Measurements from ENCODE around the gene CST9.
"Not testable (repeated sequence)": the region's sequence is repeated elsewhere in the genome, so short reads cannot be mapped to it uniquely, and the experiment has no call there.

CST9 gene

GRCh38 chr20:23637282-23638221 is 31.8 kb upstream of the CST9 start, which contains the start of gene CST3:
Gene CST3 (minus strand): TSS chr20:23637955. CDS start chr20:23637862, 93 bp downstream.
- DNase-seq: peak; percentile 63

- no peak for DNase-seq
Measured at GRCh38 chr20:23636908-23637281, 31.2 kb upstream of the CST9 start.

DNA sequence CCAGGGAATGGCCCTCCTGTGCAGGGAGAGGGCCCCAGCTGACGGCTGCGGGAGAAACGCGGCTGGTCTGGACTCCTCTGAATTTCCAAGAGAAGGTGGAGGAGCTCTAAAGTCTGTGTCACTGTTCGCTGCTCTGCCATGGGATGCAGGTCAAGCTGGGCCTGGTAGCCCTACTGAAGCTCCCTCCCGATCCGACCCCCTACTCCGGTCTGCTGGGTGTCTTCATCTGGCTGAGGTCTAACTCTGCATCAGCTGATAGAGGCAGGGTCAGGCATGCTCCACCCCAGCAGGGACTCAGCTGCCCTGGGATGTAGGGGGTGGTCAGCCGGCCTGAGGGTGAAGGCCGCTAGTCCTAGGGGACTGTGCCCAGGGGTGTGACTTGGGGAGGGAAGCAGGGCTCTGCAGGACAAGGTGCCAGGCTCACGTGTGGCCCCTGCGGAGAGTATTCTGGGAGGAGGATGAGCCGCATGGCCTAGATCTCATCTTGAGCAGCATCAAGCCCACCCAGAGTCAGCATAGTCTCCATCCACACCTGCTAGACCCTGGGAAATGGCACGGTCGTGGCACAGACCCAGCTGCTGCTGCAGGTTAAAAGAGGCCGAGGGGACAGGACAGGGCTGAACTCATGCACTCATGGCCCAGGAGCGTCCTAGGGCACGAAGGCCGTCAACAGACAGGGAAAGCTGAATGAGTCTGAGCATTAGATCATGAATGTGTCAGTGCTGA is 30.6 kb upstream of the CST9 start:
- DNase-seq: no peak

DNA sequence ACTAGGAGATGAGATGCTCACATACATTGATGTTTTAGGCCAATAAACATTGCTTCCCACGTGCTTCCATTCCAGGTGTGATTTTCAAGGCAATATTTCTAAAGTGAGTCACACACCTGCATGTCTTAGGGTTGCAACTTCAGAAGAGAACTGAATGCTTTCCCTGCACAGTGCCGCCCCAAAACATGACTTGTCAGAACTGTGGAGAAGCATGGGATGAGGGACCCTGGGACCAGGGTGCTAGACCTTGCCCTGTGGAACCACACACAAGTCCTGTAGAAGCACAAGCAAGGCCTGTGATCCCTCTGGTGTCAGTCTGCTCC is 30.0 kb upstream of the CST9 start:
- not testable (repeated sequence) for DNase-seq

DNA sequence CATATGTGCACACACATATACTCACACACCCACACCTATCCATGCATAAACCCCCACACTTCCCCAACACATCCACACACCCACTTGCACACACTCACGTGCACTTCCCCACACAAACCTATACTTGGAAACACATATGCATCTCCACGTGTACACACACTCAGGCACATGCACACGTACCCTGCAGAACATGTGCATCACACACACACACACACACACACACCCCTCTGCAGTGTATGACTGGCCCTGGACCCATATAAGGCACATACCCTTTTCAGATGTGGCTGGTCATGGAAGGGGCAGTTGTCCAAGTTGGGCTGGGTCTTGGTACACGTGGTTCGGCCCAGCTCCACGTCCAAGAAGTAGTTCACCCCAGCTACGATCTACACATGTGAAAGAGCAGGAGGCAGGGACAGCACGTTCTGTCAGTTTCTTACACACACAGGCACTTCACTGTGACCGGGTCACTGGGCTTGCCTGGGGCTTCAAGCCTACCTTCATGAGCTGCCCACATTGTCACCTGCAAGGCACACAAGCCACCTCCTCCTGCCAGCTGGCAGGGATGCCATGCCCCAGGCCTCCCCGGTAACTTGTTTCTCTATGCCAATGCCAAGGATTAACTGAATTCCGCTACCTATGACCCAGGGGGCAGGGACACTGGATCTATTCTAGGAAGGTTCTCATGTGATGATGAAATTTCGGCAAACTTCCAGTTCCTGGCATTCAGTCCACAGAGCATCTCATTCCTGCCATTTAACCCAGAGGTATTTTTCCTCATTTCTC is 29.5 kb upstream of the CST9 start:
- DNase-seq: no peak

DNA sequence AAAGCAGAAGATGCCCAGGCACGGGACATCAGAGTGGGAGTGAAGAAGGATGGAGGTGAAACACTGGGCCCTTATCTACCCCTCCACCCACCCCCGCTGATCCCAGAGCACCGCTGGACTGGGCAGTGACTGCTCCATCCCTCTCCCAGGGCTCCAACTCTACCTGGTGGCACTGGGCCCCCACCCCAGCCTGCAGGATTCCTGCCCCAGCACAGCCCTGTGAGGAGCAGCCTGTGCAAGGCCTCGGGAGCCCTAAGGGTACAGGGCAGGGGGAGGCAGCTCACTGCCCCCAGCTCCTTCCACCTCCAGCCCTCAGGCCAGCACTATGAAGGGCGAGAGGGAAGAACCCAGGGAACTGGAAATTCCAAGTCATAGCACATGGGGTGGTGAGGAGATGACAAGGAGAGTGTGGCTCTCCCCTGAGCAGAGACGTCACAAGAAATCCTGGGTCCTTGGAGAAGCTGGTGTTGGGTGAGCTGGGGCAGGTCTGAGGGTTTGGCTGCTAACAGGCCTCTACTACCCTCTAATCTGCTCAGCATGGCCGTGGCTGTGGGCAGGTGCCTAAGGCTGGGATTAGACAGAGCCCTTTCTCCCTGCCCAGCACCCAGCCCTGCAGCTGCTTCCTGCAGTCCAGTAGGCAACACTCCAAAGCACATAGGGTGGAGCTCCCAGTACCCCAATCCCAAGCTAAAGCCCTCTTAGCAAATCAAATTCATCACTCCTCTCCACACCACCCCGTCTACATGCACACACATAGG is 28.5 kb upstream of the CST9 start:
- DNase-seq: no peak

DNA sequence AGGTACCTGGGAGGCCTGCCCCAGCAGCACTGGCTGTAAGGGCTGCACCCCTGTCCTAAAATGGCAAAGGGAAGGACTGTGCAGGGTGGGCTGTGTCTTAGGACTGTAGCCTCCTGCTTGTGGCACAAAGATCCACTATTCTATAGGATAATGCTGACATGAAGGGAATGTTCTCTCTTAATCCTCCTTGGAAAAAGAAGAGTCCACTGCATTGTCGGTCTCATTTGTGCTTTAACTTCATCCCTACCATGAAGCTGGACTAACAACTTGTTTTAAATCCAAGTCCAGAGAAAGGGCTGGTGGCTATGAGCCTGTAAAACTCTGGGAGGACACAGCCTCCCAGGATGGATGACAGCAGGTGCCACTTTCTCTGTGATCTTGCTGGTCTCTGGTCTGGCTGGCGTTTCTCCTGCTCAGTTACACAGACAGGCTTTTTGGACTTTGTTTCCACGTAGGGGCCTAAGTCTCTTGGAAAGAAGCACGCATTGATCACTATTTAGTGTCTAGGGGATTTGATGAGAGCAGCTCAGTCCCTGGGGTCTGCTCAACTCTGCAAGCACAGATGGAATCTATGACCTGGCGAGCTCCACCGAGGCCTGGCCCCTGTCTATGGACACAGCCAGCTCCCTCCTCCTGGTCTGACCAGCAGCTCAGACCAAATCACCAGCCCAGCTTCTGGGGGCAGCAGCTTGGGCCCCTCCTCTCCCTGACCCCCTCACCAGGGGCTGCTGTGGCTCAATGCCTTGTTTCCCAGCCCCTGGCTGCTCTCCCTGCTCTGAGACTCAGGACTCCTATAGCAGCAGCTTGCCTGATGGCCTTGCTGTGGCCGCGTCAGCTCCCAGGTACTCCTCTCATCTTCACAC is 27.2 kb upstream of the CST9 start:
- no peak for DNase-seq

GRCh38 chr20:23631981-23632710 is 26.4 kb upstream of the CST9 start:
- DNase-seq: no peak

DNA sequence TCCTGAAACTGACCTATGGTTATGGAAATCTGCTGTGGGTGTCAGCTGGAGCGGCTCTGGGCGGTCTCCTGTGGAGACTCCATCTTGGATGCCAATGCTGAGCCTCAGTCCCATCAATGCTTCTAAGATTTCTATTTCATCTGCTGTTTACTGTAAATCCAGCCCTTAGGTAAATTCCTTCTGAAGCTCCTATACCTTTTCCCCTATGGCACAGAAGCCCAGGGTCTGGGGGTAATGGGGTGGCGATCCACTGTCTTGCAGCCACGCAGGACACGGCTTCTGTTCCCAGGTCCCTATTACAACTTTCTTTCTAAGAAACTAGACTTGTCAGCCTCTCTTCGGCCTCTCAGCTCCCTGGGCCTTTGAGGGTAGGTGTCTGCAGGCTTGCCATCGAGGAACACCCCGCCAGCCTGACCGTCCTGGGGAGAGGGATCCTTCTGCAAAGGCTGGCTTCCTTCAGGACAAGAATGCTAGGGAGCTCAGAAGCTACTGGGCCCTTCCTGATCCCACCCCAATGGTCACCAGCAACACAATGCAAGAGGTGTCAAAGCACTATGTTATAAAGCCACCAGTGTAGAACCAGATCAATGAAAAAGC is 25.6 kb upstream of the CST9 start:
- no peak for DNase-seq

GRCh38 chr20:23630392-23630849 is 24.7 kb upstream of the CST9 start:
- no peak for DNase-seq

DNA sequence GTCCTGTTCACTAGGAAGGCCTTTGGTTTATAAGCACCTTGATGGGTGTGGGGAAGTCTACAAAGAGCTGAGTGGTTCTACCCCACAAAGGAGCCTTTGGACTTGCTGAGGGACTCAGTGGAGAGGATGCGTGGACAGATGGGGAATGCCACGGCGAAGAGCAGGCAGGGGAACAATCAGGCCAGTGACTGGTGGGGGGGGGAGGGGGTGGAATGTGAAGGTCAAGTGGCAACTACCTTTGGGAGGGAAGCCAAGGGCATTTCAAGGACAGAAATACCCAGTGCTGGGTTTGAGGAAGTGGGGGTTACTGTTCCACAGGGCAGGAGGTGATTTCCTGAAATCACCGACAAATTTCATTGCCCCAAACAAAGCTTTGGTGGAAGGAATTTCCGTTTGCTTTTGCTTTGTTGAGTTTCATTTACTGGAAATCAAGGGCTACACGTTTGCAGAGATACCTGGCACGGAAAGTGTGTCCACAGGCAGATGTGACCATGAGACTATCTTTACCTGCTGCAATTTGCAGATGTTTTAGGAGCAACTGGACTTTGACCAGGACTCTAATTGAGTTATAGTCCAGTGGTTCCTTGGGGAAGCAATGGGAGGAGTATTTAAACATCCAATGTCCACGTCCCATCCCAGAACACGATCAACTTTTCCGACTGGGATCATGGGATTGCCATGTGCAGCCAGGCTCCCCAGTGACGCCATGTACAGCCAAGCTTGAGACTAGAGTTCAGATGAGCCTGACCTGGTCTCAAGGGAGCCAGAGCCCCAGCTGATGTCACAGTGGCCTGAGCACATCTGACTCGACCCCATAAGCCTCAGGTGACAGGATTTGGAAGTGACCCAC is 24.1 kb upstream of the CST9 start:
- no peak for DNase-seq

GRCh38 chr20:23629017-23629541 is 23.4 kb upstream of the CST9 start:
- DNase-seq: no peak

GRCh38 chr20:23628402-23629016 is 22.8 kb upstream of the CST9 start:
- DNase-seq: no peak

DNA sequence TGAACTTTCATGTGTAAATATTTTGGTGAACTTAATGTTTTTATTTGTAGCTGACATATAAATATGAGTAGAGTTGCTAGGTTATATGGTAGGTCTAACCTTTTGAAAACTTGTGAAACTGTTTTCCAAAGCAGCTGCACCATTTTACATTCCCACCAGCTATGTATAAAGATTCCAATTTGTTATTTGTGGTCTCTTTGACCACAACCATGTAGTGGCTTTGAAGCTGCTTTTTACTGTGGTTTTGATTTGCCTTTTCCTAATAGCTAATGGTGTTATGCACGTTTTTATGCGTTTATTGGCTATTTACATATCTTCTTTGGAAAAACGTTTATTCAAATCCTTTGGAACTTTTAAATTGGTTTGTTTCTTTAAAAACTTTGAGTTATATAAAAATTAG is 21.8 kb upstream of the CST9 start:
- no peak for DNase-seq

DNA sequence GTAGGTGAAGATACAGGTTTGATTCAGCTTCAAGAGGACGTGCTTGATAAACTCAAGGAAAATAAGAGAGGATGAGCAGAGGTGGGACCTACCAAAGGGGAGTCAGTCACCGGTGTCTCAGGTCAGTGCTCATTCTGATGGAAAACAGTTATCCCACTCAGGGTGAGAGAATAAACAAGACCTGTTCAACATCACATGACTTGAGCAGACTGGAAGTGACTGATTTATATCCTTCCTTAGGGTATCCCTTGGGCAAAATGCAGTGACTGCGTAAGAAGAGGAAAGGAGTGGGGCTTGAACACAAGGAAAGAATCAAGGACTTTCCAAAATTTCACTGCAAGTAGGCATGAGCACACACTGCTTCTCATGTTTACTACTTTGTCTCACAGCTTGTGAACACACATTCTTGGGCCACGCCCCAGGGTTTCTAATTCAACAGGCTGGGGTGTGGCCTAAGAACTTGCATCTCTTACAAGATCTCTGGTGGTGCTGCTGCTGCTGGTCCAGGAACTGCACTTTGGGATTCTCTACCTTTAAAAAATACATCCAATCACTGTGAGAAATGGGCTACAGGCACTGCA is 20.4 kb upstream of the CST9 start:
- no peak for DNase-seq

DNA sequence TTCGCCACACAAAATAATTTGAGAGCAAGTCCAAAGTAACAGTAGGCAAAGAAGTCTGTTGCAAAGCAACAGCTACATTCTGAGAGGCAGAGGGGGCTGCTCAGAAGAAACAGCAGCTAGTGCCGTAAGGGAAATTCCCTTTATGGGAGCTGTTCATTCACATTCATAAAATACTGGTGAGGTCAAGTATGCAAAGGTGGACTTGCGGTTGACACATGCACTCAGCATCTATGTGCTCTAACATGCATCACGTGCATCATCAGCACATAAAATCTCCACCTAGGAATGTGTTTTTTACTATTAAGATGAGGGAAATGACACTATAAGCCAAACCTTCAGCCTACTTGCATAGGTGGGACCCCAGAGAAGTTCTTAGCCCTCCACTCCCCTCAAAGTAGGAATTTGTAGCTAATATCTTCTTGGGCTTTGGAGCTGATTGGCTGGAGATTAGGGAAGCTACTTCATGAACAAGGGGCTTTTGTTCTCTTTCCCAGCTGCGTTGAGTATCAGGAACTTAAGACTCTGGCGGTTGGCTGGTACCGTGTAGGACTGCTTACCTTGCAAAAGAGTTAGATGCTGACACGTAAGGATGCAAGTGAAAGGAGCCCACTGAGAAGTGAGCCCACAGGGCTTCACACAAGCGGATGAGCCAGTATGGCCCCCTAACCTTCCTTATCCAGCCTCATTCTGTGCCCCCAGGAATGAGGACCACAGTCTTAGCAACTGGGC is 19.7 kb upstream of the CST9 start:
- DNase-seq: no peak

DNA sequence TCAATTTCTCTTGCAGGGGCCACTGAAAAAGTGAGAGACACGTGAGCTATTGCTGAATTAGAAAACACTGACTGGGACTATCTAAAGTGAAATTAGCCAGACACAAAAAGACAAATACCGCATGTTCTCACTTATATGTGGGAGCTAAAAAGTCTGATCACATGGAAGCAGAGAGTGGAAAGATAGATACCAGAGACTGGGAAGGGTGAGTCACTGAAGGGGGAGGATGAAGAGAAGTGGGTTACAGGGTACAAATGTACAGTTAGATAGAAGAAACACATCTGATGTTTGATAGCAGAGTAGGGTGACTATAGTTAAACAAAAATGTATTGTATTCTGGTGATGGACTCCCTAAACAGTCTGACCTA is 18.6 kb upstream of the CST9 start:
- no peak for DNase-seq
